GM23338 (cell line): ENCODE measurements around the gene CREB3L2.

ENCODE experiments used
- EZH2 ChIP-seq: fragments of 200-600 bp; sonication (generic); IDR thresholded peaks from one replicate; pipeline ENCODE4 v1.8.0; 2017; ENCODE audit warnings: antibody characterized with exemption, mild to moderate bottlenecking, low read depth; ENCODE audit not compliant: unreplicated experiment
- EZH2phosphoT487 ChIP-seq: fragments of 200-600 bp; sonication (generic); IDR thresholded peaks from one replicate; pipeline ENCODE4 v1.8.1; 2018; ENCODE audit warnings: antibody characterized with exemption; ENCODE audit not compliant: unreplicated experiment
- POLR2AphosphoS5 ChIP-seq: IDR thresholded peaks from 2 replicates; pipeline ENCODE4 v1.6.1; 2016; ENCODE audit warnings: antibody characterized with exemption, low read depth
- TF ChIP-seq, protein P1 (sequence below), 2 experiments: fragments of 200-600 bp in 1 of 2; sonication (generic) in 1 of 2; conservative IDR thresholded peaks; 2 replicates each; pipeline versions ENCODE4 v1.5.1 to v1.6.1; 2016 to 2017; ENCODE audit warnings: antibody characterized with exemption in 2 of 2, low read depth in 2 of 2, mild to moderate bottlenecking in 2 of 2, moderate library complexity in 1 of 2

DNA sequence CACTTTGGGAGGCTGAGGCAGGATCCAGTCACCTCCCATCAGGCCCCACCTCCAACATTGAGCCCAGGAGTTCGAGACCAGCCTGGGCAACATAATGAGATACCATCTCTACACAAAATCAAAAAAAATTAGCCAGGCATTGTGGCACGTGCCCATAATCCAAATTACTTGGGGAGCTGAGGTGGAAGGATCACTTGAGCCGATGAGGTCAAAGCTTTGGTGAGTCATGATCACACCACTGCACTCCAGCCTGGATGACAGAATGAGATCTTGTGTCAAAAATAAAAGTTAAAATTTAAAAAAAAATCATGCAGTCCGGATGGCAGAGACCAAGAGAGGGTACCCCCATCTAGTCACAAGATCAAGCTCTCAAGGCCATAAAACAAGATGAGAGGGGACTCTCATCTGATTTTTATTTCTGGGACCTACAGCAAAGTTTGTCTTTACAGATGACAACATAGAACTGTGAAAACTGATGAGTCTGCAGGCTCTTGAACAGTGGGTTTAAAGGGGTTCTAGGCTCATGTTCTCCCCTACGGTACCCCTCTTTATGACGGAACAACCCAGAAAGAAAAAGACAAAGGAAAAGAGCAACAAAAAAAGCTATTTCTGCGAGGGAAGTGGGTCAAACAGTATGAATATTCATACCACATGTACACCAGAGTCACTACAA is 28.9 kb upstream of the CREB3L2 start:
- TF ChIP-seq POLR2AphosphoS5 (no peak), EZH2 (no peak), EZH2phosphoT487 (no peak)
- TF ChIP-seq, protein P1, sequence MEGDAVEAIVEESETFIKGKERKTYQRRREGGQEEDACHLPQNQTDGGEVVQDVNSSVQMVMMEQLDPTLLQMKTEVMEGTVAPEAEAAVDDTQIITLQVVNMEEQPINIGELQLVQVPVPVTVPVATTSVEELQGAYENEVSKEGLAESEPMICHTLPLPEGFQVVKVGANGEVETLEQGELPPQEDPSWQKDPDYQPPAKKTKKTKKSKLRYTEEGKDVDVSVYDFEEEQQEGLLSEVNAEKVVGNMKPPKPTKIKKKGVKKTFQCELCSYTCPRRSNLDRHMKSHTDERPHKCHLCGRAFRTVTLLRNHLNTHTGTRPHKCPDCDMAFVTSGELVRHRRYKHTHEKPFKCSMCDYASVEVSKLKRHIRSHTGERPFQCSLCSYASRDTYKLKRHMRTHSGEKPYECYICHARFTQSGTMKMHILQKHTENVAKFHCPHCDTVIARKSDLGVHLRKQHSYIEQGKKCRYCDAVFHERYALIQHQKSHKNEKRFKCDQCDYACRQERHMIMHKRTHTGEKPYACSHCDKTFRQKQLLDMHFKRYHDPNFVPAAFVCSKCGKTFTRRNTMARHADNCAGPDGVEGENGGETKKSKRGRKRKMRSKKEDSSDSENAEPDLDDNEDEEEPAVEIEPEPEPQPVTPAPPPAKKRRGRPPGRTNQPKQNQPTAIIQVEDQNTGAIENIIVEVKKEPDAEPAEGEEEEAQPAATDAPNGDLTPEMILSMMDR (conservative IDR thresholded peaks at IDR 0.05; ENCODE audit: low read depth in 2 of 2): no peak
